HCT116 (cell line): ENCODE results near the gene SIRPD. TPM values are rescaled to one million over a fixed set of nuclear protein-coding genes. Genes with fewer than 3 reads are reported as not detected.

Experiments used
- ATAC-seq: fragments of 200-7000 bp; cut with Tn5 transposase; 2 replicates; pipeline ENCODE4 v1.9.1; 2020; ENCODE audit warnings: mild to moderate bottlenecking, moderate library complexity
- BruUV-seq: library from RNA; stranded (reverse); fragments of 400-500 nt; replicated peaks from 2 replicates; lab custom pipeline; 2021; lab: Mats Ljungman, UMichigan
- CTCF ChIA-PET: fragments of 300-600 bp; sonication (Branson Sonifier 250); formaldehyde crosslinking; loops from one replicate; lab custom pipeline; 2021; ENCODE audit warnings: antibody characterized with exemption; lab: Charles Lee
- POLR2A ChIA-PET: fragments of 300-600, 350-600 bp; sonication (Branson Sonifier 250); formaldehyde crosslinking; loops from one replicate; lab custom pipeline; 2021; ENCODE audit warnings: antibody characterized with exemption; lab: Charles Lee
- RAD21 ChIA-PET, 2 experiments: fragments of 300-600 bp; sonication (Branson Sonifier 250); formaldehyde crosslinking; loops; one replicate each; lab custom pipeline; 2023; ENCODE audit warnings: low total read pairs in 2 of 2; ENCODE audit not compliant: uncharacterized antibody in 2 of 2, unreplicated experiment in 2 of 2, low non-redundant PET in 1 of 2; lab: Charles Lee
- DNase-seq: peaks from one replicate; pipeline ENCODE4 v3.0.0-alpha.2; 2010; ENCODE audit warnings: low read depth, low spot score
- H2AFZ ChIP-seq: fragments of 200-600 bp; shearing (Covaris generic), sonication (generic); 2 replicates; pipeline ENCODE4 v1.6.1; 2017; ENCODE audit warnings: low read depth, mixed run types, mixed read lengths, antibody characterized with exemption, low read length; ENCODE audit not compliant: poor library complexity, severe bottlenecking
- H3K27ac ChIP-seq: 2 replicates; pipeline ENCODE4 v1.5.1; 2012; ENCODE audit warnings: low read depth, low read length
- H3K27me3 ChIP-seq: fragments of 200-600 bp; sonication (generic); 2 replicates; pipeline ENCODE4 v1.6.1; 2016; ENCODE audit warnings: mixed run types, low read length, mixed read lengths; ENCODE audit not compliant: insufficient read depth
- H3K36me3 ChIP-seq, 2 experiments: fragments of 200-500 bp in 1 of 2; fragments of 200-600 bp in 1 of 2; sonication (Bioruptor generic) in 1 of 2; sonication (generic) in 1 of 2; 2 replicates each; pipeline versions ENCODE4 v1.5.1 to v1.6.1; 2014 to 2016; ENCODE audit warnings: low read length in 2 of 2, inconsistent platforms in 1 of 2, mixed read lengths in 1 of 2, mixed run types in 1 of 2; ENCODE audit not compliant: insufficient read depth in 2 of 2, control insufficient read depth in 1 of 2
- H3K4me1 ChIP-seq, 2 experiments: fragments of 200-600 bp in 1 of 2; sonication (generic) in 1 of 2; 2 replicates each; pipeline versions ENCODE4 v1.5.1 to v1.6.1; 2012 to 2017; ENCODE audit warnings: low read length in 2 of 2, inconsistent platforms in 1 of 2, mild to moderate bottlenecking in 1 of 2, mixed read lengths in 1 of 2, mixed run types in 1 of 2, moderate library complexity in 1 of 2; ENCODE audit not compliant: insufficient read depth in 2 of 2, control insufficient read depth in 1 of 2
- H3K4me2 ChIP-seq: fragments of 200-600 bp; sonication (generic); 2 replicates; pipeline ENCODE4 v1.6.1; 2017; ENCODE audit warnings: mixed run types, low read length, mixed read lengths
- H3K4me3 ChIP-seq, 2 experiments: fragments of 200-600 bp in 1 of 2; sonication (generic) in 1 of 2; replicated peaks in 1 of 2; 2 replicates each; pipeline ENCODE4 v1.5.1; 2011 to 2016; ENCODE audit warnings: low read length in 2 of 2, control low read depth in 1 of 2, low read depth in 1 of 2, mild to moderate bottlenecking in 1 of 2, mixed read lengths in 1 of 2, mixed run types in 1 of 2
- H3K79me2 ChIP-seq: fragments of 200-600 bp; sonication (generic); 2 replicates; pipeline ENCODE4 v1.6.1; 2017; ENCODE audit warnings: mild to moderate bottlenecking, mixed run types, low read length, moderate library complexity, mixed read lengths; ENCODE audit not compliant: insufficient read depth
- H3K9ac ChIP-seq: fragments of 200-600 bp; sonication (generic); 2 replicates; pipeline ENCODE4 v1.6.1; 2016; ENCODE audit warnings: low read length, mixed read lengths
- H3K9me2 ChIP-seq: fragments of 200-600 bp; sonication (generic), shearing (Covaris generic); 2 replicates; pipeline ENCODE4 v1.6.1; 2017; ENCODE audit warnings: mixed run types, mild to moderate bottlenecking, moderate library complexity; ENCODE audit not compliant: insufficient read depth
- H3K9me3 ChIP-seq, 2 experiments: fragments of 200-500 bp in 1 of 2; fragments of 200-600 bp in 1 of 2; sonication (Bioruptor generic) in 1 of 2; sonication (generic) in 1 of 2; 2 replicates each; pipeline ENCODE4 v1.6.1; 2014 to 2017; ENCODE audit warnings: low read length in 2 of 2, mixed read lengths in 2 of 2, inconsistent platforms in 1 of 2, low read depth in 1 of 2, mild to moderate bottlenecking in 1 of 2, mixed run types in 1 of 2, moderate library complexity in 1 of 2; ENCODE audit not compliant: control insufficient read depth in 1 of 2, insufficient read depth in 1 of 2
- H4K20me1 ChIP-seq: fragments of 200-600 bp; sonication (generic), shearing (Covaris generic); 2 replicates; pipeline ENCODE4 v1.6.1; 2017; ENCODE audit warnings: mixed run types, mild to moderate bottlenecking, moderate library complexity; ENCODE audit not compliant: insufficient read depth
- ATF3 ChIP-seq: IDR thresholded peaks from 2 replicates; pipeline ENCODE4 v1.6.1; 2012
- CBX3 ChIP-seq: IDR thresholded peaks from 2 replicates; pipeline ENCODE4 v1.6.1; 2012; ENCODE audit warnings: low read depth
- CEBPB ChIP-seq: IDR thresholded peaks from 2 replicates; pipeline ENCODE4 v1.6.1; 2012; ENCODE audit warnings: low read depth
- SRF ChIP-seq: IDR thresholded peaks from 2 replicates; pipeline ENCODE4 v1.6.1; 2012; ENCODE audit warnings: low read depth
- ZBTB33 ChIP-seq: IDR thresholded peaks from 2 replicates; pipeline ENCODE4 v1.6.1; 2011; ENCODE audit warnings: mild to moderate bottlenecking, low read length, moderate library complexity; ENCODE audit not compliant: insufficient replicate concordance; ENCODE audit errors: extremely low read depth
- intact Hi-C: fragments of 100-400 bp; cut with micrococcal nuclease; formaldehyde crosslinking; loops from 2 replicates; pipeline ENCODE4 v1.10.0; 2022
- total RNA-seq: library from RNA; stranded (reverse); gene quantifications from one replicate; pipeline ENCODE4 v1.2.1, GENCODE V29; 2021; ENCODE audit not compliant: unreplicated experiment

The SIRPD gene
- total RNA-seq, 1 experiment from 2014 or later, result not detected

DNA sequence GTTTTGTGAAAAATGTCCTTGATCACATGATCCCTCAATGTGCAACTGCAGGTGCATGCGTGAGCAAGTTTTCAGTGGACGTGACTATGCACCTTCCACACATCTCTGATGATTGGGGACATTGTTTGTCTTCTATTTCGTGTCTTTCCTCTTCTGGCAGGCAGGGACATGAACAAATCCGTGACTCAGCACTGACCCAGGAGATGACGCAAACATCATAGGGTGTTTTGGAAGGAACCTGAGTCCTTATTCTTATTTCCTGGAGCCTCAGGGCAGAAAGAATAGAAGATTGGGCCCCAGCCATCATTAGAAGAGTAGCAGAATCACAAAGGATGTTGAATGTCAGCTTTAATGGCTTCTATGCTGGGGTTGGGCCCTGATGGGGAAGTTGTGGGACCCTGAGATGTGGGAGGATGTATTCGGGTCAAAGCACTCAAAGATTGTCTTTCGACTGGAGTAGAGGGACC is 11.9 kb upstream of the SIRPD start (continued):
- TF ChIP-seq CEBPB, result peak; percentile 91
- peak; percentile 86; the same call in 1 of the 2 replicates for TF ChIP-seq CBX3

DNA sequence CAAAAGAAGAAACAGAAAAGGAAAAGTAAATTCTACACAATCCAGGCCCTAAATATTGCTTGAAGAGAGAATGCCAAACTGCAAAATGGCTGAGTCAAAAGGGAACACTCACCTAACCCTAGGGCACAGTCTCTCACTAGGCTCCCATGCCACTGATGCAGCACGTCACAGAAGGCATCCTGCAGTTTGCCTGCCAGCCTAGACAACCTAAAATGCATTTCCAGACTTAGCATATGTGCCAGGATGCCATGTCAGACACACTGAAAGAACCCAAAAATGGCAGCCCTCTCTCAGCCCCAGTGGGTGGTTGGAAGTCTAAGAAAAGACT is 10.6 kb upstream of the SIRPD start:
- H3K36me3 ChIP-seq, result no peaks in the 10 kb centered on the region
- intact Hi-C loops, result no loop called here
- CTCF ChIA-PET, result no interaction called here
- DNase-seq (no peak), ATAC-seq (no peak)
- H4K20me1 ChIP-seq, result no peaks in the 10 kb centered on the region
- H3K4me1 ChIP-seq, result peaks cover 6 to 38% of the 10 kb centered on the region in 2 experiments; a peak in 3 of 4 replicates
- no peak overlapping the region for H3K9ac ChIP-seq
- no TSS peak for BruUV-seq
- POLR2A ChIA-PET, result no interaction called here
- peak overlapping the region; percentile 66 for H3K4me2 ChIP-seq
- H3K79me2 ChIP-seq, result no peaks in the 10 kb centered on the region
- H3K27me3 ChIP-seq, result no peaks in the 10 kb centered on the region
- no peak overlapping the region for H2AFZ ChIP-seq
- H3K27ac ChIP-seq, result no peak overlapping the region
- H3K4me3 ChIP-seq, result 0 out of 4 replicates have a peak overlapping the region, but pooled peaks of 1 of the 2 experiments have one; percentile 23
- no peaks in the 10 kb centered on the region for H3K9me3 ChIP-seq
- TF ChIP-seq SRF (no peak), ATF3 (no peak), ZBTB33 (no peak)
- RAD21 ChIA-PET, result no interaction called here
- H3K9me2 ChIP-seq, result no peaks in the 10 kb centered on the region
